RWPE2 (cell line): ENCODE results near the gene COASY.

ENCODE experiments used
- ATAC-seq: fragments of 200-7000 bp; cut with Tn5 transposase; 3 replicates; pipeline ENCODE4 v1.9.1; 2021; ENCODE audit warnings: low read depth
- DNase-seq: peaks from one replicate; pipeline ENCODE4 v3.0.0-alpha.2; 2020; ENCODE audit warnings: low spot score
- H3K27ac ChIP-seq: fragments of 450-650 bp; 2 replicates; pipeline ENCODE4 v1.5.1; 2017; ENCODE audit warnings: mild to moderate bottlenecking; ENCODE audit not compliant: poor library complexity, severe bottlenecking
- H3K27me3 ChIP-seq: fragments of 250-450 bp; sonication (Bioruptor Pico); 2 replicates; pipeline ENCODE4 v1.5.1; 2021; ENCODE audit warnings: mild to moderate bottlenecking, moderate library complexity; ENCODE audit not compliant: insufficient read depth, poor library complexity, severe bottlenecking
- H3K36me3 ChIP-seq: fragments of 250-450 bp; sonication (Bioruptor Pico); 2 replicates; pipeline ENCODE4 v1.5.1; 2020; ENCODE audit warnings: low read depth, mild to moderate bottlenecking, moderate library complexity
- H3K4me1 ChIP-seq: fragments of 250-450 bp; sonication (Bioruptor Pico); 2 replicates; pipeline ENCODE4 v1.5.1; 2021; ENCODE audit warnings: mild to moderate bottlenecking, moderate library complexity; ENCODE audit not compliant: insufficient read depth, poor library complexity, severe bottlenecking
- H3K4me3 ChIP-seq: fragments of 250-450 bp; sonication (Bioruptor Pico); 2 replicates; pipeline ENCODE4 v1.5.1; 2021; ENCODE audit warnings: mild to moderate bottlenecking, moderate library complexity; ENCODE audit not compliant: severe bottlenecking
- H3K9me3 ChIP-seq: fragments of 250-450 bp; sonication (Bioruptor Pico); 2 replicates; pipeline ENCODE4 v1.5.1; 2021; ENCODE audit warnings: mild to moderate bottlenecking, moderate library complexity; ENCODE audit not compliant: severe bottlenecking
- TF ChIP-seq, protein P1 (sequence below): fragments of 450-650 bp; IDR thresholded peaks from one replicate; pipeline ENCODE4 v1.5.1; 2017; ENCODE audit warnings: mild to moderate bottlenecking, moderate library complexity; ENCODE audit not compliant: poor library complexity, severe bottlenecking

COASY gene

DNA sequence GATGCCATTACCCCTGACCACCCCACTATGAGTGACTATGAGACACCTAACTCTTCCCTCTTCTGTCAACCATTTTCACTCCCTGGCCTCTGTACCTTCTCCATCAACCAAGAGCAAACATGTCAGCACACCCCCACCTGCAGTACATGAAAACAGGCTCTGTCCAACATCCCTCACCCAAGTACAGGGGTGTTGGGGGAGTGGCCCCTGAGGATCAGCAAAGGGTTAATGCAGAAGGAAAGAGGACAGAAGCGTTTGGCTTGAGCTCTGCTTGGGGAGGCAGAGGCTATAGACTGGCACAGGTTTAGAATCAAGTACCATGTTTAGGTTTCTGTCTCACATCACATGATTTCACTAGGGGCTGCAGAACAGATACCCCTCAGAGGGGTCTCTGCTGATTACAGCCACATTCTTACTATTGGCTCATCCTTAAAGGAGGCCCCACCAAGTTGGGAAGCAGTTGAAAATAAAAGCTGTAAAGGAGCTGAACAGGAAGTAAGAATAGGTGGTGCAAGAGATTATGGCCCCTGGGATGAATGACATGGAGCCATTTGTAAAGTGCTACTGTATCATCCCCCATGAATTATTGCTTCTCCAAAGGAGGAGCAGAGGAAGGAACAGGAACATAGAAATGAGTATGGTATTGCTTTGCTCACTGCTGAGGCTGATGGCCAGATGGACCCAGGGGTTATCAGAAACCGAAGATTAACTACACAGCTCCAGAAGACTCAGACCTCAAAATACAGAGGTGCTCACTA is 18.0 kb downstream of the COASY start:
- ATAC-seq = no peak
- Histone ChIP-seq H3K9me3 (no peaks in the 10 kb centered on the region), H3K36me3 (peaks cover 68% of the 10 kb centered on the region), H3K27ac (no peak overlapping the region), H3K4me1 (peaks cover 15% of the 10 kb centered on the region), H3K27me3 (no peaks in the 10 kb centered on the region), H3K4me3 (no peak overlapping the region)
- TF ChIP-seq, protein P1, sequence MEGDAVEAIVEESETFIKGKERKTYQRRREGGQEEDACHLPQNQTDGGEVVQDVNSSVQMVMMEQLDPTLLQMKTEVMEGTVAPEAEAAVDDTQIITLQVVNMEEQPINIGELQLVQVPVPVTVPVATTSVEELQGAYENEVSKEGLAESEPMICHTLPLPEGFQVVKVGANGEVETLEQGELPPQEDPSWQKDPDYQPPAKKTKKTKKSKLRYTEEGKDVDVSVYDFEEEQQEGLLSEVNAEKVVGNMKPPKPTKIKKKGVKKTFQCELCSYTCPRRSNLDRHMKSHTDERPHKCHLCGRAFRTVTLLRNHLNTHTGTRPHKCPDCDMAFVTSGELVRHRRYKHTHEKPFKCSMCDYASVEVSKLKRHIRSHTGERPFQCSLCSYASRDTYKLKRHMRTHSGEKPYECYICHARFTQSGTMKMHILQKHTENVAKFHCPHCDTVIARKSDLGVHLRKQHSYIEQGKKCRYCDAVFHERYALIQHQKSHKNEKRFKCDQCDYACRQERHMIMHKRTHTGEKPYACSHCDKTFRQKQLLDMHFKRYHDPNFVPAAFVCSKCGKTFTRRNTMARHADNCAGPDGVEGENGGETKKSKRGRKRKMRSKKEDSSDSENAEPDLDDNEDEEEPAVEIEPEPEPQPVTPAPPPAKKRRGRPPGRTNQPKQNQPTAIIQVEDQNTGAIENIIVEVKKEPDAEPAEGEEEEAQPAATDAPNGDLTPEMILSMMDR = no peak
- peak; percentile 1 for DNase-seq

- H3K9me3 ChIP-seq = no peaks in the 10 kb centered on the region
- H3K4me3 ChIP-seq = no peak overlapping the region
- no peaks in the 10 kb centered on the region for H3K27me3 ChIP-seq
- ATAC-seq = no peak
- H3K27ac ChIP-seq = no peak overlapping the region
- TF ChIP-seq, protein P1 = no peak
- H3K4me1 ChIP-seq = peaks cover 13% of the 10 kb centered on the region
- peaks cover 68% of the 10 kb centered on the region for H3K36me3 ChIP-seq
- no peak for DNase-seq
Measured at GRCh38 chr17:42581744-42582270, 19.9 kb downstream of the COASY start.

DNA sequence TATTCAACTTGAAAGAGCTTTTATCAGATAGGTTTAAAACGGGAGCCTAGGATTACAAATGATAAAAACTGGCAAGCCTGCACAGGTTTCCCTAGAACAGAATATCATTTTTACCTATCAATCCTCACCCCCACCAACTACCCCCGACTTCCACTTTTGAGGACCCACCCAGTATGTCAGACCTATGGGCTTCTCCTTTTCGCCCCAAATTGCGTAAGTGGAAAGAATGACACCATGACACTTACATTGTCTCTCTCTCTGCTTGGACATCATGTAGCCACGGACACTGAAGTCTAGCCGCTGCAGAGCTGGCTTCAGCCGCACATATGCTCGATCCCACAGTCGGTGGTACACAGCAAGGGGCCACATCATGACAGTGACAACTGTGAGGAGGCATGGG is 22.9 kb downstream of the COASY start:
- ATAC-seq = no peak
- DNase-seq = no peak
- no peaks in the 10 kb centered on the region for H3K27me3 ChIP-seq
- H3K36me3 ChIP-seq = peaks cover 82% of the 10 kb centered on the region
- peaks cover 20% of the 10 kb centered on the region for H3K4me1 ChIP-seq
- no peaks in the 10 kb centered on the region for H3K9me3 ChIP-seq
- H3K27ac ChIP-seq = no peak overlapping the region
- no peak overlapping the region for H3K4me3 ChIP-seq
- TF ChIP-seq, protein P1 = no peak

DNA sequence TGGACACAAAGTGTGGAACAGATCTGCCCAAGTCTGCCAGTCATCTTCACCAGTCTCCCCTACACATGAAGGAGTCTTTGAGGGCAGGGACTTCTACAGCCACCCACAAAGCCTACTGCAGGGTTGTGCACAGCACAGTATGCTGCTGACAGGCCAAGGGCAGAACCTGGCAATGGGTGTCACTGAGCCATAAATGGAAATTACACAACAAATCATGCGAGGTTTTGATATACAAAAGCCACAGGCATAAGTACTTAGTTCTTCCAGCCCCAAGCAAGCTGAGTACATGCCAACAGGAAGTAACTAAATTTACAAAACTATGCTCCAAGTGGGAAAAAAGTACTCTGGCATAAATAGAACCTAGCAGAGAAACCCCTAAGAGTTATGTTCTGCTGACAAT is 23.4 kb downstream of the COASY start:
- Histone ChIP-seq H3K36me3 (peaks cover 82% of the 10 kb centered on the region), H3K27ac (peak overlapping the region; percentile 86), H3K9me3 (no peaks in the 10 kb centered on the region), H3K27me3 (no peaks in the 10 kb centered on the region), H3K4me3 (no peak overlapping the region), H3K4me1 (peaks cover 20% of the 10 kb centered on the region)
- DNase-seq (no peak), ATAC-seq (no peak)
- TF ChIP-seq, protein P1 = no peak

- ATAC-seq = peak; percentile 87
- H3K27ac ChIP-seq = peak overlapping the region; percentile 86
- peaks cover 91% of the 10 kb centered on the region for H3K36me3 ChIP-seq
Measured at GRCh38 chr17:42586514-42587230, 24.7 kb downstream of the COASY start.

More at GRCh38 chr17:42586514-42587230, 24.7 kb downstream of the COASY start:
- no peak overlapping the region for H3K4me3 ChIP-seq
- H3K27me3 ChIP-seq = no peaks in the 10 kb centered on the region
- no peak for DNase-seq
- no peaks in the 10 kb centered on the region for H3K9me3 ChIP-seq
- TF ChIP-seq, protein P1 = no peak
- H3K4me1 ChIP-seq = peaks cover 26% of the 10 kb centered on the region
